NCI-H2081 treated with DMSO at 0.1 percent for 48 hours (cell line): ENCODE measurements around the gene ANKRD2.

ENCODE experiments used
- DNase-seq: peaks from one replicate; lab custom pipeline; 2025; lab: John Stamatoyannopoulos, UW

ANKRD2 gene

DNA sequence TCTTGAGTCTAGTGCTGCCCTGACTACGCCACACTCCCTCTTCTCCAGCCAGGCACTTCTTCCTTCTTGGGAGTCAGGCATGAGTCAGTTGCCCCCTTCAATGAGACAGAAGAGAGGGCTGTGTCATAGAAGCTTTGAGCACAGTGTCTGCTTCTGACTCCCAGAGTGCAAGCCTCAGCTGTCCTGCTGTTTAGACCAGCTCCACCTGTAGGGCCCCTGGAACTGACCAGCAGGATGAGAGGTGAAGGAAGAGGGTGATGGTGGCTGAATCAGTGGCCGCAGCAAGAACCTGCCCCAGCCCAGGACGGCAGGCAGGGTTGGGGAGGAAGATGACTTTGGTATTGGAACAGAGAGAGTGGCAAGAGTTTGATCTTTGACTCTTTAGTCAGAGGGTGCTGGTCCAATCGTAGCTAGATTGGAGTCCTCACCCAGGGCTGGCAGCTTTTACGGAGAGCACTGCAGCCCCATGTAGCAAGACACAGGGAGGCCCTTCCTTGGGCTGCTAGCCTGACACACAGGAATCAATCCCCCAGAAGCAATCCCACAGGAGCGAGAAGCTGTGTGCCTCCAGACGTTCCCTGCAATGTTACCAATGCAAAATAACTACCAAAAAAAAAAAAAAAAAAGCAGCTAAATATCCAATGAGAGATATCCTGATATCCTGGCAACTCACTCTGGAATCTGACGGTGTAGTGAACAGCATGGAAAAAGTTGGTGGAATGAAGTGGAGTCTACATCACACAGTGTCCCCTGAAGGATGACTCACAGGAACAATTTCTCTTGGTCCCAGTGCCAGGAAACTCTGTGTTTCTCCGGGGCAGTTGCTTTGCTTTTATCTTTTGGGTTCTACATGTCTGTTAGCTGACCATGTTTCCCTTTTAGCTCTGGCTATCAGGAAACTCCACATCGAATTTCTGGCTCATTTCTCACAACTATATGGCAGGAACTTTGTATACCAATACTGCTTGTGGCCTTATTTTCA is 23.8 kb downstream of the ANKRD2 start:
- DNase-seq, result no peak

DNA sequence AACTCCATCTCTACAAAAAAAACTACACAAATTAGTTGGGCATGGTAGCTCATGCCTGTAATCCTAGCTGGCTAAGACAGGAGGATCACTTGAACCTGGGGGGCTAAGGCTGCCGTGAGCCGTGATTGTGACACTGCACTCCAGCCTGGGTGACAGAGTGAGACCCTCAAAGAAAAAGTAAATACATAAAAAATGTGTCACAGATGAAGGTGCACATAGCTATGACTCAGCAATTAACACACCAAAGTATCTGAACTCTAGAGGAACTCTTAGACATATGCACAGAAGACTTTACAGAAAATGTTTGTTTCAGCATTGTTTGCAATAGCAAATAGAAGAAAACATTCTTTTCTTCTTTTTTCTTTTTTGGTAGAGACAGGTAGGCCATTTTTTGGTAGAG is 25.2 kb downstream of the ANKRD2 start:
- no peak for DNase-seq

DNA sequence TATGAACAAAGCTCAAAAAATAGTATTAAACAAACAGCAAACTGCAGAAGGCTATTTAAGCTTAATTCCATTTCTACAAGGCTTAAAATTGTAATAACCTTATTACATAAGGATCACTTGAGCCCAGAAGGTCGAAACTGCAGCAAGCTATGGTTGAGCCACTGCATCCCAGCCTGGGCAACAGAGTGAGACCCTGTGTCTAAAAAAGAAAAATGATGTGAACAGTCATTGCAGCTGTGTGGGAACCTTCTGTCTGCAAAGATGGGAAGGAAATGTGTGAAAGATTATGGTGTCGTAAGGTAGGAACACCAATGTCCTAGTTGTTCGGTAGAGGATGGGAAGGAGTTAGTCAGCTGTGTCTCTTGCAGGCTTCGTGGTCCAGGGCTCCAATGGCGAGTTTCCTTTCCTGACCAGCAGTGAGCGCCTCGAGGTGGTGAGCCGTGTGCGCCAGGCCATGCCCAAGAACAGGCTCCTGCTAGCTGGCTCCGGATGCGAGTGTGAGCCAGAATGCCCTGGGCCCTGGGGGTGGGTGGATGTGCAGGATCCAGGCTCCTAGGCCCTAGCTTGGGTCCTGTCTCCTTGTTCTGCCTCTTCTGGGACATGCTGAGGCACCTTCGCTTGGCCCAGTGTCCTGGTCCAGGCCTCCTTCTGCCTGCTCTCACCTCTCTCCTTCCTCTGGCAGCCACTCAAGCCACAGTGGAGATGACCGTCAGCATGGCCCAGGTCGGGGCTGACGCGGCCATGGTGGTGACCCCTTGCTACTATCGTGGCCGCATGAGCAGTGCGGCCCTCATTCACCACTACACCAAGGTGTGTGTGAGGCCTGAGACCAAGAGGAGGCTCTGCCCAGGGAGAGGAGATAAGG is 26.1 kb downstream of the ANKRD2 start:
- DNase-seq, result no peak

DNA sequence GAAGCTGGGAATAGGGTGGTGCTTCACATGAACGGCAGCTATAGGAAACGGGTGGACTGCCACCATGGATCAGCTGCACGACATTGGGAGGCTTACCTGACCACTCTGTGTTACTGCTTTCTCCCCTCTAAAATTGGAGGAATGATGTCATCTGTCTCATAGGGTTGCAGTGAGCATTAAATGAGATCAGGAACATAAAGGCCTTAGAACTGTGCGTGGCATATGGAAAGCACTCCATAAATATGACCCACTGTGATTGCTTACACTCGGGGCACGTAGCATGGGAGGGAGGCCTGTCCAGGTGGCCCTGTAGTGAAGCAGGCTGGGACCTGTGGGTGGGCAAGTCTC is 26.7 kb downstream of the ANKRD2 start:
- DNase-seq, result no peak

DNA sequence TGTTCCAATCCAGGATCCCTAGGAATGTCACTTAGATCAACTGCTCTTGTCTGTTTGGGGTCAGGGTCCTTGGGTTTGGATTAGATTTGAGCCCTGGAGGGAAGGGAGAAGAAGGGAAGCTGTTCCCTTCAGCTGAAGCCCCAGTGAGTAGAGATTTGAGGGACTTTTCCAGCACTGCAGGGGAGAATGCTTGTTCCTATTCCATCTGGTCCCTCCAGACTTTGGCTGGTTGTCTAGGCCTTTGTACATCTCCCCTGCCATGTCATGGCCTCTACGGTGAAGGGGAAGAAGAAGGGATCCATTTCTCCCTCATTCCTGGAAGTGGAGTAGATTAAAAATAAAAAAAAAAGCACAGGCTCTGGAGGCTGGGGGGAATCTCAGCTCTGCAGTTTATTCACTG is 28.0 kb downstream of the ANKRD2 start:
- DNase-seq, result no peak

DNA sequence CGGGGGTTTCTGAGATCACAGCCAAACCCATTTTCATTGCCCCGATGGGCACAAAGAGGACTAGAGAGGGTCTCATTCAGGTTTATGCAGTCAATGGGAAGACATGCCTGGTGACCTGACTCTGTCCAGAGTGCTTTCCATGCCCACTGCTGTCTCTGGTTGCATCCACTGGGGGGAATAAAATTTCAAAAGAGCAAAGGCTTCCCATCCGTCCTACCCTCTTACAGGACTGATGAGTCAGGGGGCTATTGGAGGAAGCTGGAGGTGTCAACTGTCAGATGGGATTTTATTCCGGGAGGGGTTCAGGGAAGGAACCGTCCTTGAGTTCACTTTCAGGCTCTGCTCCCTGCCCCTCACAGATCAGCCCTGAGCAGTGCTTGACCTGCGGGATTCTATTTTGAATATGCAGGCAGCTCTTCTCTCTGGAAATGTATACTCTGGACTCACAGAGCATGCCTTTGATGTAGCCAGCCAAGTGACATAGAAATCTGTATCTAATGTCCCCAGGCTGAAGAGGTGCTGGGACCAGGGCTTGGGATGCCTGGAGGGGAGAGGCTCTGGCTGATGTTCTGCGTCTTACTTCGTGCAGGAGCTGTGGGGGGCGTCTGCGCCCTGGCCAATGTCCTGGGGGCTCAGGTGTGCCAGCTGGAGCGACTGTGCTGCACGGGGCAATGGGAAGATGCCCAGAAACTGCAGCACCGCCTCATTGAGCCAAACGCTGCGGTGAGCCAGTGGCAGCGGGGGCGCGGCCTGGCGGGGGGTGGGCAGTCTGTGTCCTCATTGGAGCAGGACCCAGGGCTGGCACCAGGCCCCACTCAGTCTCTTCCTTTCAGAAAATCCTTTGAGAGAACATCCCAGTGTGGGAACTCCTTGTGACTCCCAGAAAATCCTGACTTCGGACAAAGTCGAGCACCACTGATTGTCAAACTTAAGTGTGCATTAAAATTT is 29.0 kb downstream of the ANKRD2 start:
- DNase-seq, result no peak

DNA sequence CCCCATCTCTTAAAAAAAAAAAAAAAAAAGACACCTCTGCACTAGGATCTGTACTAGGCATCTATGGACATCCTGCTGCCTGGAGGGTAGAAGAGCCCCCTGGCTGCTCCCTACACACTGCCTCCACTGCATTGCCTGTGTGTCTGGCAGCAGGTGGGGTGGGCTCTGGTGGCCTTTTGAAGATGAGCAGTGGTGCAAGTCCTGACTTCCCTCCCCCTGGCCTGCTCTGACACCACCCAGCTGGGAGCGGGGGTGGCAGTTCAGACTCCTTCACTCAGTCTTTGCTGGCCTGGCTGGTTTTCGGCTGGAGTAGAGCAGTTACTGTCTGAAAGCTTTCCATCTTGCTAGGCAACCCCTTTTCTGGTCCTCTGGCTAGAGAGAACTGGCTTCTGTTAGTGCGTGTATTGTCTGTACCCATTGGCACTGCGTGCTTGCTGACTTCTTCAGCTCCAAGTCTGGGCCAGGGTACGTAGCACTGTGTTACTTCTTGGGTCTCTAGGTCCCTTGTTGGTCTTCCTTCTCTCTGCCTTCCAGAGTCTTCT is 34.6 kb downstream of the ANKRD2 start:
- no peak for DNase-seq

DNA sequence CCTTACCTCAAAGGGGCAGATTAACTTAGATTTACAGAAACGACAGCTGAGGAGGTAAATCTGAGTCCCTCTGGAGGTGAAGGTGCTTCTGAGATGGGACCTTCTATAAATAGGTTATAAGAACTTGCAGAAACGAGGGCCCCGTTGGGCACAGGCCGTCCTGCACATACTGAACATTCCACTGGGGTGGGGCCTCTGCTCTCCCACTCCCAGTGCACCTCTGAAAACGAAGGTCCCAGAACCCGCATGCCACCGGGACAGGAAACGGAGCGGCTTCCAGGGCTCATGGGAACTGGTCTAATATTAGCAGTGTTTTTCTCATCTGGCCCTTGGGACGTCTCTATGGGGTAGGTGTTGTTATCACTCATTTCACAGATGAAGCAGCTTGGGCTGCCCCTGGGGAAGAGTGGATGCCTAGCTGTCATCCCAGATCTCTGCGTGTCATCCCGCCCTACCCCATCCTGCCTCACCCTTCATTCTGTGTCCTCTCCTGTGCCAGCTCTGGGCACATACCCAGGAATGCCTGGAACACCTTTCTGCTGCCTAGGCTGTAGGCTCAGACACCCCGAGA is 36.5 kb downstream of the ANKRD2 start:
- no peak for DNase-seq

DNA sequence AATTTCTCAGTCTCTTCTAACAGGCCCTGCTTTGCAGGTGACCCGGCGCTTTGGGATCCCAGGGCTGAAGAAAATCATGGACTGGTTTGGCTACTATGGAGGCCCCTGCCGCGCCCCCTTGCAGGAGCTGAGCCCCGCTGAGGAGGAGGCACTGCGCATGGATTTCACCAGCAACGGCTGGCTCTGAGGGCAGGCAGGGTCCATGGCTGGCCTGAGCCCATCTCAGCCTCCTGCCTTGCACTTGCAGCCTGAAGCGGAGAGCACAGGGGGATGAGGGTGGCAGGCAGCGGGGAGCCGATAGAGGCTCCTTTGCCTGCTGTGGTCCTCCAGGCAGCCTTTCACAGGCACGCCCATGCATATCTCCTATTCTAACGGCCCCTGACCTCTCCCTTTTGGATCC is 38.9 kb downstream of the ANKRD2 start:
- no peak for DNase-seq

DNA sequence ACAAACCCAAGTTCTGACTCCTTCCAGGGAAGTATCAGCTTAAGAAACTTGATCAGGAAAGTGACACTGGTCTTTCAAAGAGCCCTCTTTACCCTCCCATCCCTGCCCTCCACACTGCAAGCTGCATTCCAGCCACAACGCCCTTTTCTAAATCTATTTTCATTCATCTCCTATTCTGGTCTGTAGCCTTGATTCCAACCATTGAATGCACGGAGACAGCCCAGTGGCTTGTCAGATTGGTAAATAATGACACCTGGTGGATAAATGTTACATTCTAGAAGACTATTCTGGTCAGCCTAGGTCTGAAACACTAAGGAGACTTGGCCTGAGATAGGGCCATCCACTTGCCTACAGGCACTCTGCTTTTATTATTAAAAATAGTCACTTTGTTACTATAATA is 39.8 kb downstream of the ANKRD2 start:
- no peak for DNase-seq

DNA sequence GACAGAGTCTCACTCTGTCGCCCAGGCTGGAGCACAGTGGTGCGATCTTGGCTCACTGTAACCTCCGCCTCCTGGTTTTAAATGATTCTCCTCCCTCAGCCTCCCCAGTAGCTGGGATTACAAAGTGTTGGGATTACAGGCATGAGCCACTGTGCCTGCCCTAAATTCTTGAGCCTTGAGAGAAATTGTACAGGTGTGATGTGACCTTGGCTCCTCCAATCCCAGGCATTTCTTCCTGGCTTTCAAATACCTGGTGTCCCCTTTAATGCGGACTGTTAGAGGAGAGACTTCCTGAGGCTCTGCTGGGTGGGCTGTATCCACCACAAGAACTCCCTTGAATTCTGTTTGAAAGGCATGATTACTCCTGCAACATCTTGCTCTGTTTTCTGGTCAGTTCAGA is 45.7 kb downstream of the ANKRD2 start:
- DNase-seq, result no peak

DNA sequence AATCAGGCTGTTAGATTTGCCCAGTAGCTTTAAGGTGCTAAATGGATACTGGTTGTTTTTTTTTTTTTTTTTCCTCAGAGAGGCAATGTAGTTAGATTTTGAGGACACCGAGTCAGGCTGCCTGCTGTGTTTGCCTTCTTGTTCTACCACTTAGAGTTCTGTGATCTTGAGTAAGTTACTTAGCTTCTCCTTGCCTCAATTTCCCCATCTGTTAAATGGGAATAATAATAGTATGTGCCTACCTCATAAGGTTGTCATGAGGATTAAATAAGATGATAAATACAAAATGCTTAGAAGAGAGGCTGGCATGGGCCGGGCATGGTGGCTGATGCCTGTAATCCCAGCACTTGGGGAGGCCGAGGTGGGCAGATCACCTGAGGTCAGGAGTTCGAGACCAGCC is 46.2 kb downstream of the ANKRD2 start:
- no peak for DNase-seq

DNA sequence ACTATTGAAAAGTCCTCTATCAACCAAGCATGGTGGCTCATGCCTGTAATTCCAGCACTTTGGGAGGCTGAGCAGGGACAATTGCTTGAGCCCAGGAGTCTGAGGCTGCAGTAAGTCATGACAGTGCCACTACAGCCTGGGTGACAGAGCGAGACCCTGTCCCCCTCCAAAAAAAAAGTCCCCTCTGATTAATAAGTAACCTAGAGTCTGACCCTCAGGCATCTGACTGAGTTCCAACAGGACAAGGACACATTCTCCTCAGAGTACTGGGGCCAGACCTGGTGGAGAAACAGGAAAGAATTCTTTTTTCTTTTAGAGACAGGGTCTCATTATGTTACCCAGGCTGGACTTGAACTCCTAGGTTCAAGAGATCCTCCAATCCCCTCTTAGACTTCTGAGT is 50.7 kb downstream of the ANKRD2 start:
- no peak for DNase-seq

DNA sequence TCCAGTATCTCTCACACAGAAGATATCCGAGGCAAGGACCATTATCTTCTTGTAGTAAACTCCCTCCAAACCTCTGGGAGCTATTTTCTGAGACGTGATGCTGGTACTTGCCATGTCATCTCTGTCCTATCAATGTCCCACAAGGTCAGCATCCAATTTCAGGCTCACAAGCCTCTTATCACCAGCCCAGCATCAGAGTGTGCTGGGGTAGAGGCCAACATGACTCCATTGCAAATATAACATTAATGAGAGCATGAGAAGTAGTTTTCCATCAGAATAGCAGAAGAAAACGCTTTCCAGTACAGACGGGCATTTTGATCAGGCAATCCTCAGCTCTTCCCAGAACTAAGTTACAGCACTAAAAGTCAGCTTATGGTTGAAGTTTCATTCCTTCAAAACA is 55.2 kb downstream of the ANKRD2 start:
- no peak for DNase-seq

DNA sequence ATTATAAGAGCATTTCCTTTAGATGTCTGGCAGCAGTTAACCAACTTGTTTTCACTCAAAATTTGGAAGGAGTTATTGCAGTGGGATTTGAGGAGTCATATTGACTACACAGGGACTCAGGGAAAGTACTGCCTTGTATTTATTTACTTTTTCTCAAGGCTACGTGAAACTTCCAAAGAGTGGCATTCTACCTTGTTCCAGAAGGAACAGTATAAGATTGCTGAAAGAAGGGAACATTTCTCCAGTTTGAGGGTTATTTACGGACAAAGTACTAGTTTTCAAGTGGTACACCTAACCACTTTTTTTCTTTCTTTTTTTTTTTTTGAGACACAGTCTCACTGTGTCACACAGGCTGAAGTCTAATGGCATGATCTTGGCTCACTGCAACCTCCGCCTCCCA is 55.6 kb downstream of the ANKRD2 start:
- no peak for DNase-seq

DNA sequence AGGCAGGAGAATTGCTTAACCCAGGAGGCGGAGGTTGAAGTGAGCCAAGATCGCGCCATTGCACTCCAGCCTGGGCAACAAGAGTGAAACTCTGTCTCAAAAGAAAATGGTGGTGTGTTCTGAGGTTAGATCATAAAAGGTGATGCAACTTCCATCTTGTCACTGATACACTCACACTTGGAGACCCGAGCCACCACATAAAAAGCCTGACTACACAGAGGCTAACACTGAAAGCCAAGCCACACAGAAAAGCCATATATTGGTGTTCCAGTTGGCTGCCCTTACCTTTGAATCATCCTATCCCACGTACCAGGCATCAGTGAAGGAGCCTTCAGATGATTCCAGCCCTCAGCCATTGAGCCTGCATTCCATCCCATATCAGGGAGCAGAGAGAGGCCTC is 56.7 kb downstream of the ANKRD2 start:
- no peak for DNase-seq

DNA sequence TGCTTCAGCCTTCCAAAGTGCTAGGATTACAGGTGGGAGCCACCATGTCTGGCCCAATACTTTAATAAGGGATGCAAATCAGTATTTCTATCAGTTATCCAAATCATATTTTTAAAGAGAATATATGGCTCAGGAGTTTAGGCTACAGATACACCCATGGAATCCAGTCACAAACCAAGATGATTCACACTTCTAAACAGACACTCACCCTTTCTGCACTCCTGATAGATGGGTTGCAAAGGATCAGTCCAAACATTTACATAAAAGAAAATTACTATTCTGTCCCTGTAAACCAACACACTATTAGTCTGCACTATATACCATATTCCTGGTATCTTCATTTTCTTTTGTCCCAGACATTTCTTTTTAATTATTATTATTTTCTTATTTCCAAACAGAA is 58.5 kb downstream of the ANKRD2 start:
- DNase-seq, result no peak

DNA sequence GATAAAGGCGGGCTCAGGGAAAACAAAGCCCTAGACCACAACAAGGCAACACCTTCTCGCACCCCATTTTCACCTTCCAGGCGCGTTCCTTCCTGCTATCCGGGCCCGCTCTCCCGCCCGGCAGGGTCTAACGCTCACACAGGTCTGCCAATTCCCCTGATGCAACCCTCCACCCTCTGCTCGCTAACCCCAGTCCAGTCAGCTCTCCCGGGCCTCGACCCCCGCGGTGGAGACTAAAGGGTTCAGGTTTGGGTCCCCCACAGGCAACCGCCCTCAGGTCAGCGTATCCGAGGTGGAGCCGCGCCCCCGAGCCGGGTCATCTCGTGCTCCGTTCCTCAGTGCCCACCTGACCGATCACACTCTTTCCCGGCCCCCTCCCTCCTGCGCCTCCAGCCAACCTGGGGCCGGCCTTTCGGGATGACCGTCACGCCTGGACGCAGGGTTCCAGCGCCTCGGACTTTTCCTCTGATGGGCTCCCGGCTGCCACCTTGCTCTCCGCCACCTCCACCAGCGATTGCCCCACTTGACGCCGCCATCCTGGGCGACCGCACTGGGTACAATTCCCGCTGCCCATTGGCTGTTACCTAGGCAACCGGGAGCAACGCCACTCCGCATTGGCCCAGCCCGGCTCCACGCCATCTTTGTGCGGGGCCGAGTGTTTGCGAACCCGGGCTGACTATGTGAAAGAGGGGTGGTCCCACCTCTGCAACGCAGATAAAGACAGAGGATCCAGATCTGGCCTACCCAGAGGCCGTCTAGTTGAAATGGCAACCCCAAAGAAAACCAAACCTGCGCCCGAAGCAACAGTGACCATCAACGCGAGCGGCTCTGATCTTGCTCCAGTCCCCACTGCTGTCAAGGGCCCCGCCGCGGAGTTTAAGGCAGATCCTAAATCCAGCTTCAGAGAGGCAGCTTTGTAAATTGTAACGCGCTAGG is 60.6 kb downstream of the ANKRD2 start, which contains the start of gene MORN4:
Gene MORN4, minus strand, starts transcription at position 552 of the 936 bp plus-strand sequence. CDS start 13,847 bp downstream, outside the sequence.
- DNase-seq, result peak; percentile 35
